HG03045 (cell line): ENCODE data around the gene CFAP58.
"Not testable (repeated sequence)": the region's sequence is repeated elsewhere in the genome, so short reads cannot be mapped to it uniquely, and the experiment has no call there.

ENCODE experiments used
- ATAC-seq: cut with Tn5 transposase; IDR thresholded peaks from one replicate; pipeline ENCODE4 v1.9.1; 2021; ENCODE audit warnings: mild to moderate bottlenecking, moderate library complexity; ENCODE audit not compliant: unreplicated experiment

CFAP58 gene

GRCh38 chr10:104427989-104428388, 74.4 kb downstream of the CFAP58 start:
- no peak for ATAC-seq

GRCh38 chr10:104429846-104430245, 76.2 kb downstream of the CFAP58 start:
- ATAC-seq, result no peak

GRCh38 chr10:104430360-104430759, 76.7 kb downstream of the CFAP58 start:
- ATAC-seq, result no peak

- ATAC-seq, result no peak
Observed at GRCh38 chr10:104433669-104434068, 80.0 kb downstream of the CFAP58 start.

GRCh38 chr10:104434601-104435000, 81.0 kb downstream of the CFAP58 start:
- ATAC-seq, result no peak

- ATAC-seq, result no peak
Observed at GRCh38 chr10:104435822-104436221, 82.2 kb downstream of the CFAP58 start.

GRCh38 chr10:104437226-104437625, 83.6 kb downstream of the CFAP58 start:
- no peak for ATAC-seq

GRCh38 chr10:104440221-104440620, 86.6 kb downstream of the CFAP58 start:
- ATAC-seq, result no peak

- ATAC-seq, result no peak
Observed at GRCh38 chr10:104441329-104442000, 87.8 kb downstream of the CFAP58 start.

- no peak for ATAC-seq
Observed at GRCh38 chr10:104445359-104445758, 91.7 kb downstream of the CFAP58 start.

- ATAC-seq, result no peak
Observed at GRCh38 chr10:104446151-104446550, 92.5 kb downstream of the CFAP58 start.

- no peak for ATAC-seq
Observed at GRCh38 chr10:104447331-104447730, 93.7 kb downstream of the CFAP58 start.

- ATAC-seq, result no peak
Observed at GRCh38 chr10:104447906-104448305, 94.3 kb downstream of the CFAP58 start.

GRCh38 chr10:104449391-104449790, 95.8 kb downstream of the CFAP58 start:
- ATAC-seq, result no peak

- ATAC-seq, result no peak
Observed at GRCh38 chr10:104450490-104450889, 96.9 kb downstream of the CFAP58 start.

- no peak for ATAC-seq
Observed at GRCh38 chr10:104450954-104451353, 97.3 kb downstream of the CFAP58 start.

- no peak for ATAC-seq
Observed at GRCh38 chr10:104452977-104453376, 99.3 kb downstream of the CFAP58 start.

GRCh38 chr10:104456802-104457542, 103.3 kb downstream of the CFAP58 start:
- no peak for ATAC-seq

GRCh38 chr10:104457543-104457828, 103.9 kb downstream of the CFAP58 start:
- no peak for ATAC-seq

- ATAC-seq, result not testable (repeated sequence)
Observed at GRCh38 chr10:104465575-104465974, 111.9 kb downstream of the CFAP58 start.

- not testable (repeated sequence) for ATAC-seq
Observed at GRCh38 chr10:104468818-104469217, 115.2 kb downstream of the CFAP58 start.

- no peak for ATAC-seq
Observed at GRCh38 chr10:104472505-104472904, 118.9 kb downstream of the CFAP58 start.
